ENCODE data around the gene WDR86.

DNA sequence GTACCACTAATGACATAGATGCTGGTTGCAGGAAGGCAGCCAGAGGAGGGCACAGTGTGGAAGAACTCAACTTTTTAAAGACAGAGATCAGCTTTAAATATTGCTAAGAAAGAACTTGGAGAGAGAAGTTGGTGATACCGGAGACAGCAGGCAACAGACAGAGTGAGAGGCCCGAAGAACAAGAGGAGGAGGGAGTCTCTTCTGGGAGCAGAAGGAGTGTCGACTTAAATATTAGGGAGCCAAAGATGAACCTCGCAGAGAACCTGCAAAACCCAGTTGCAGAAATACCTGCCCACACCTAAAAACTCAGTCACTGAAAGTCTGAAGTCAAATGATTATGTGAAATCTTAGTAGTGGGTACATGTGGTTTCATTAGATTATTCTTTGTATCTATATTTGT lies 3.4 kb upstream of the WDR86 start:
- TF ChIP-seq, protein P1, sequence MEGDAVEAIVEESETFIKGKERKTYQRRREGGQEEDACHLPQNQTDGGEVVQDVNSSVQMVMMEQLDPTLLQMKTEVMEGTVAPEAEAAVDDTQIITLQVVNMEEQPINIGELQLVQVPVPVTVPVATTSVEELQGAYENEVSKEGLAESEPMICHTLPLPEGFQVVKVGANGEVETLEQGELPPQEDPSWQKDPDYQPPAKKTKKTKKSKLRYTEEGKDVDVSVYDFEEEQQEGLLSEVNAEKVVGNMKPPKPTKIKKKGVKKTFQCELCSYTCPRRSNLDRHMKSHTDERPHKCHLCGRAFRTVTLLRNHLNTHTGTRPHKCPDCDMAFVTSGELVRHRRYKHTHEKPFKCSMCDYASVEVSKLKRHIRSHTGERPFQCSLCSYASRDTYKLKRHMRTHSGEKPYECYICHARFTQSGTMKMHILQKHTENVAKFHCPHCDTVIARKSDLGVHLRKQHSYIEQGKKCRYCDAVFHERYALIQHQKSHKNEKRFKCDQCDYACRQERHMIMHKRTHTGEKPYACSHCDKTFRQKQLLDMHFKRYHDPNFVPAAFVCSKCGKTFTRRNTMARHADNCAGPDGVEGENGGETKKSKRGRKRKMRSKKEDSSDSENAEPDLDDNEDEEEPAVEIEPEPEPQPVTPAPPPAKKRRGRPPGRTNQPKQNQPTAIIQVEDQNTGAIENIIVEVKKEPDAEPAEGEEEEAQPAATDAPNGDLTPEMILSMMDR (conservative IDR thresholded peaks at IDR 0.05) = no peak
- no peak for TF ChIP-seq ZFX (IDR thresholded peaks at IDR 0.05)
